ENCODE results near the gene NEURL1B.
"Not testable (repeated sequence)": the region's sequence is repeated elsewhere in the genome, so short reads cannot be mapped to it uniquely, and the experiment has no call there.

DNA sequence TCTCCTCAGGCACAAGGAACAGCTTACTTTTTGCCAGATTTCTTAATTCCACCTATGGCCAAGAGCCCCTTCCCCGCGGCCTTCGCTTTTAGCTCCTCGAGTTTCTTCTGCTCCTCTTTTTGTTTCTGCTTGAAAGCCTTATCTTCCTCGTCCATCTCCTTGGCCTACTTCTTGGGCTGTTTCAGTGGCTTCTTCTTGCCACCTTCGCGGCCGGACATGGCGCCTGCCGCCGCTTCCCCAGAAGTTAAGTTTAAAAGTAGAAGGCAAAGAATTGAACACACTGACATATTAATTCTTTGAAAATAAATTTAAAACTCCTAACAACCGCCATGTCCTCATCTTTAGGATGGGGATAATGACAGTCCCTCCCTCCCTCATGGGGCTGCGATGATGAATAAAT is 15.4 kb downstream of the NEURL1B start:
- TF ChIP-seq EZH2 (IDR thresholded peaks at IDR 0.05; ENCODE audit: borderline replicate concordance, insufficient read depth, low read length, poor library complexity, severe bottlenecking); POLR2AphosphoS5 (IDR thresholded peaks at IDR 0.05); RAD21 (conservative IDR thresholded peaks at IDR 0.05); SMC3 (conservative IDR thresholded peaks at IDR 0.05; ENCODE audit: poor library complexity); TAF1 (IDR thresholded peaks at IDR 0.05; ENCODE audit: low read depth); EP300 (conservative IDR thresholded peaks at IDR 0.05; ENCODE audit: poor library complexity, severe bottlenecking): not testable (repeated sequence)
- TF ChIP-seq, protein P1, sequence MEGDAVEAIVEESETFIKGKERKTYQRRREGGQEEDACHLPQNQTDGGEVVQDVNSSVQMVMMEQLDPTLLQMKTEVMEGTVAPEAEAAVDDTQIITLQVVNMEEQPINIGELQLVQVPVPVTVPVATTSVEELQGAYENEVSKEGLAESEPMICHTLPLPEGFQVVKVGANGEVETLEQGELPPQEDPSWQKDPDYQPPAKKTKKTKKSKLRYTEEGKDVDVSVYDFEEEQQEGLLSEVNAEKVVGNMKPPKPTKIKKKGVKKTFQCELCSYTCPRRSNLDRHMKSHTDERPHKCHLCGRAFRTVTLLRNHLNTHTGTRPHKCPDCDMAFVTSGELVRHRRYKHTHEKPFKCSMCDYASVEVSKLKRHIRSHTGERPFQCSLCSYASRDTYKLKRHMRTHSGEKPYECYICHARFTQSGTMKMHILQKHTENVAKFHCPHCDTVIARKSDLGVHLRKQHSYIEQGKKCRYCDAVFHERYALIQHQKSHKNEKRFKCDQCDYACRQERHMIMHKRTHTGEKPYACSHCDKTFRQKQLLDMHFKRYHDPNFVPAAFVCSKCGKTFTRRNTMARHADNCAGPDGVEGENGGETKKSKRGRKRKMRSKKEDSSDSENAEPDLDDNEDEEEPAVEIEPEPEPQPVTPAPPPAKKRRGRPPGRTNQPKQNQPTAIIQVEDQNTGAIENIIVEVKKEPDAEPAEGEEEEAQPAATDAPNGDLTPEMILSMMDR (IDR thresholded peaks at IDR 0.05; ENCODE audit: poor library complexity, severe bottlenecking), result not testable (repeated sequence)
- TF ChIP-seq, protein P2, sequence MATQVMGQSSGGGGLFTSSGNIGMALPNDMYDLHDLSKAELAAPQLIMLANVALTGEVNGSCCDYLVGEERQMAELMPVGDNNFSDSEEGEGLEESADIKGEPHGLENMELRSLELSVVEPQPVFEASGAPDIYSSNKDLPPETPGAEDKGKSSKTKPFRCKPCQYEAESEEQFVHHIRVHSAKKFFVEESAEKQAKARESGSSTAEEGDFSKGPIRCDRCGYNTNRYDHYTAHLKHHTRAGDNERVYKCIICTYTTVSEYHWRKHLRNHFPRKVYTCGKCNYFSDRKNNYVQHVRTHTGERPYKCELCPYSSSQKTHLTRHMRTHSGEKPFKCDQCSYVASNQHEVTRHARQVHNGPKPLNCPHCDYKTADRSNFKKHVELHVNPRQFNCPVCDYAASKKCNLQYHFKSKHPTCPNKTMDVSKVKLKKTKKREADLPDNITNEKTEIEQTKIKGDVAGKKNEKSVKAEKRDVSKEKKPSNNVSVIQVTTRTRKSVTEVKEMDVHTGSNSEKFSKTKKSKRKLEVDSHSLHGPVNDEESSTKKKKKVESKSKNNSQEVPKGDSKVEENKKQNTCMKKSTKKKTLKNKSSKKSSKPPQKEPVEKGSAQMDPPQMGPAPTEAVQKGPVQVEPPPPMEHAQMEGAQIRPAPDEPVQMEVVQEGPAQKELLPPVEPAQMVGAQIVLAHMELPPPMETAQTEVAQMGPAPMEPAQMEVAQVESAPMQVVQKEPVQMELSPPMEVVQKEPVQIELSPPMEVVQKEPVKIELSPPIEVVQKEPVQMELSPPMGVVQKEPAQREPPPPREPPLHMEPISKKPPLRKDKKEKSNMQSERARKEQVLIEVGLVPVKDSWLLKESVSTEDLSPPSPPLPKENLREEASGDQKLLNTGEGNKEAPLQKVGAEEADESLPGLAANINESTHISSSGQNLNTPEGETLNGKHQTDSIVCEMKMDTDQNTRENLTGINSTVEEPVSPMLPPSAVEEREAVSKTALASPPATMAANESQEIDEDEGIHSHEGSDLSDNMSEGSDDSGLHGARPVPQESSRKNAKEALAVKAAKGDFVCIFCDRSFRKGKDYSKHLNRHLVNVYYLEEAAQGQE (IDR thresholded peaks at IDR 0.05; ENCODE audit: borderline replicate concordance), result not testable (repeated sequence)
